IPS DF 19.7 (cell line): ENCODE data around the gene RAB3C.
"Not testable (repeated sequence)": the region's sequence is repeated elsewhere in the genome, so short reads cannot be mapped to it uniquely, and the experiment has no call there.

Experiments used
- DNase-seq: peaks from one replicate; pipeline ENCODE4 v3.0.0-alpha.2; 2013; ENCODE audit warnings: low read depth, low spot score

Gene RAB3C

DNA sequence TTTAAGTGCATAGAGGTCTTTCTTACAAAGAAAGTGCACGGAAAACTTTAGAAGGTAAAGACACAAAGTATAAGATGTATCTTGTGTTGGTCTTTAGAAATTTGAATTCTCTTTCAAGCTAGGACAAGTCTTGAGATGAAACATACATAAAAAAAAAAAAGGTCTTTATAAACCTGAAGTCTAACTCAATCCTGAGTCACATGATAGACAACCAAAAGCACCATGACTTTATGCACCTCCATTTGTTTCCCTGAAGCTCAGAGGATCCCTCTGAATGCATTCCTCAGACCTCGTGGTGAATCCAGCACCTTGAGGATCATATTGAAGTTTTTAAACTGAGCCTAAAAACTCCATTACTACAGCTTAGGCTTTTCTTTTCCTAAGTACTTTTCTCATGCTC is 91.8 kb downstream of the RAB3C start:
- DNase-seq: no peak

DNA sequence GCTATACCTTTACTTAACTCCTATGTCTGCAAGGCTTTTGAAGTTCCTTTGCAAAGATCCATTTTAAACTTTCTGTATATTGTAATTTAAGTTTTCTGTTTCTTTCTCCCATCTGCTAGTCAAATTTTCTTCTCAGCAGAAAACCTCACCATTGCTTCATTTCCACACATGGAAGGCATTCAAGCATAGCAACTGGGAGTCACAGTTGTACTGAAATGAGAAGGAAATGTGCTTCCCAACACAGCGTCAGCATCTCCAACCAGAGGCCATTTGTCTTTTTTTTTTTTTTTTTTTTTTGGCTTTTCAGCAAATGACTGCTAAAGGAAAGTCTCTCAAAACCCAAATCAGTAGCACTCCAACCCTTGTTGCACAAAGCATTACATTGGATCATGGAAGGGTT is 92.5 kb downstream of the RAB3C start:
- DNase-seq: no peak

DNA sequence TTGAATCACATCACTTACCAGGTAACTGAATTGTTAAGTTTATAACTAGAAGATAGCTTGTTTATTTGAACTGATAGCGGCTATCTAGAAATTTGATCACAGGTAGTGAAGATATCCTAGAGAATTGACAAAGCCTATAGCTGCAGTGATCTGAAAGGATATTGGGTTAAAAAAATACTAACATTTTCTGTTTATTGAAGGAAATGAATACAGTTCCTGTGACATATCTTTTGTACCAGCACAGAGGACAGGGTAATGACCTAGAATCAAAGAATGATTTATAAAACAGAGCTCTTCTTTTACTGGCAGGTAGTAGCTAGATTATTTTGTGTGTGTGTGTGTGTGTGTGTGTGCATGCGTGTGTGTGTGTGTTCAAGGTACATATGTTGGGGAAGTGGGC is 94.8 kb downstream of the RAB3C start:
- DNase-seq: no peak

DNA sequence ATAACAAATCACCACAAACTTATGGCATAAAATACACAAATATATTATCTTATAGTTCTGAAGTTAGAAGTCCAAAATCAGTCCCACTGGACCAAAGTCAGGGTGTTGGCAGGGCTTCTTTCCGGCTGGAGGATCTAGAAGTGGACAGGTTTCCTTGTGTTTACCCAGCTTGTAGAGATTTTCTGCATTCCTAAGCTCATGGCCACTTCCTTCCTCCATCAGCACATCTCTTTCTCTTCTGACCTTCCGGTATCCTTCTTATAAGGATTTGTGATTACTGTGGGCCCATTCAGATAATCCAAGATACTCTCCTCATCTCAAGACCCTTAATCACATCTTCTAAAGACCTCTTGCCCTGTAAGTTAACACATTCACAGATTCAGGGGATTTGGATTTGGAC is 97.6 kb downstream of the RAB3C start:
- DNase-seq: no peak

DNA sequence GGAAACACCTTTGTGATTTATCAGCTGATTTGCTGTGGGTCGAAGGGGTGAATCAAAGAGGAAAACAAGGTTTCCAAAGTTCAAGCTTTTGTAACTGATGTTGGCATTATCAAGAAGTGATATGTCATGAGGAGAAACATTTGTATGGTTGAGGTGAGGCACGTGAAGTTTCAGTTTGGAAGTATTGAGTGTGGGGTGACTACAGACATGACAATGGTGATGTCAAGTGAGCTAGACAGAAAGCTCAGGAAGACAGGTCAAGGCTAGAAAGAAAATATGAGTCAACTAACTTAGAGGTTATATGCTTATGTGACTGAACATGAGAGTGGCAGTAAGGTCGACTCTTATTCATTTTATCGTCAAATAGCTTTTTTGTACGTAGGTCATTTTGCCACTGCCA is 99.1 kb downstream of the RAB3C start:
- no peak for DNase-seq

DNA sequence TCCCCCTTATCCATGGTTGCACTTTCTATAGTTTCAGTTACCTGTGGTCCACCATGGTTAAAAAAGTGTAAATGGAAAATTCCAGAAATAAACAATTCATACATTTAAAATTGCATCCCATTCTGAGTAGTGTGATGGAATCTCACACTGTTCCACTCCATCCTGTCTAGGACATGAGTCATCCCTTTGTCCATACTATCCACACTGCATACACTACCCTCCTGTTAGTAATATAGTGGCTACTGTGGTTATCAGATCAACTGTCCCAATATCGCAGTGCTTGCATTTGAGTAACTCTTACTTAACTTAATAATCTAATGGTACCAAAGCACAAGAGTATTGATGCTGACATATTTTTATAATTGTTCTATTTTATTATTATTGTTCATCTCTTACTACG is 100.7 kb downstream of the RAB3C start:
- DNase-seq: no peak

DNA sequence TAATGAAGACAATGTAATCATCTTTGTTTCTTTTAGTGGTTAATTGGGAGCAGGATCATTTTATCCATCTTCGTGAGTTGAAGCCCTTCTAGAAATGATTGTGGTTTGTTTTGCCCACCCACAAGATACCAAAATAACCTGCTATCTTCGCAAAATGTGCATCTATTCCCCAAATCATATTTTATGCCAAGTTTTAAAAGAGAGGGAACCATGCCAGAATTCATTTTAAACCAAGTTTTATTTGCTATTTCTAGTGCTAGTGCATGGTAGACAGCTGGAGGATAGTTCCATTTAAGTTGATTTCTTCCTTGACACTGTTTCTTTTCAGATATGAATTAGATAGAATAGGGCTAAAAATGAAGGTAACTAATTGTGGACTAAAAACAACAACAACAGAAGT is 104.2 kb downstream of the RAB3C start:
- no peak for DNase-seq

DNA sequence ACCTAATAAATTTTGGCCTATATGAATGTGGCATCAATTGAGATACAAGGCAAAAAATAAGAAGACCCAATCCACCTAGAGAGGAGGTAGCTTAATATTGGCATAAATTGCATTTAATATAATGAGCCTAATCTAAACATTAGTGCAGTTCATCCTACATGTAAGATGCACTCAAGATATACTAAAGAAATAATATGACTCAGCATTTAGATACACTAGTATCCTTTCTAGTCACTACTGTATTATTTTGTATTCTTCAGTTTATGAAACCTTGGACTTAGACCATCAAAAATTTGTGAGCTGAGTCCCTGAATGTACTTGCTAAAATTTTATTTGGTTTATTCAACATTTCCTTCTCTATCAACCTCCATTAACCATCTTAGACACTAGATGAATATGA is 104.7 kb downstream of the RAB3C start:
- no peak for DNase-seq

DNA sequence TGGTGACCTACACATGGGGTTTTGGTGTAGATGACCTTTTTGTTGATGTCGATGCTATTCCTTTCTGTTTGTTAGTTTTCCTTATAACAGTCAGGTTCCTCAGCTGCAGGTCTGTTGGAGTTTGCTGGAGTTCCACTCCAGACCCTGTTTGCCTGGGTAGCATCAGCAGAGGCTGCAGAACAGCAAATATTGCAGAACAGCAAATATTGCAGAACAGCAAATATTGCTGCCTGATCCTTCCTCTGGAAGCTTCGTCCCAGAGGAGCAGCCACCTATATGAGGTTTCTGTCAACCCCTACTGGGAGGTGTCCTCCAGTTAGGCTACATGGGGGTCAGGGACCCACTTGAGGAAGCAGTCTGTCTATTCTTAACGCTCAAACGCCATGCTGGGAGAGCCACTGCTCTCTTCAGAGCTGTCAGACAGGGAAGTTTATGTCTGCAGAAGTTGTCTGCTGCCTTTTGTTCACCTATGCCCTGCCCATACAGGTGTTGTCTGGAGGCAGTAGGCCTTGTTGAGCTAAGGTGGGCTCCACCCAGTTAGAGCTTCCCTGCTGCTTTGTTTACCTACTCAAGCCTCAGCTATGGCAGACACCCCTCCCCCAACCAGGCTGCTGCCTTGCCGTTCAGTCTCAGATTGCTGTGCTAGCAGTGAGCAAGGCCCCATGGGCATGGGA is 116.3 kb downstream of the RAB3C start:
- DNase-seq: not testable (repeated sequence)

DNA sequence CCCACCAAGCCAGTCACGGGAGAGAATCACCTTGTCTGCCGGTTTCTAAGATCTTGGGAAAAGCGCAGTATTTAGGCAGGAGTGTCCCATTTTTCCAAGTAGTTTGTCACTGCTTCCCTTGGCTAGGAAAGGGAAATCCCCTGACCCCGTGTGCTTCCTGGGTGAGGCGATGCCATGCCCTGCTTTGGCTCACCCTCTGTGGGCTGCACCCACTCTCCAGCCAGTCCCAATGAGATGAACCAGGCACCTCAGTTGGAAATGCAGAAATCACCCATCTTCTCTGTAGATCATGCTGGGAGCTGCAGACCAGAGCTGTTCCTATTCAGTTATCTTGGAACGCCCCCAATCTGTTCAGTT is 116.9 kb downstream of the RAB3C start:
- no peak for DNase-seq

DNA sequence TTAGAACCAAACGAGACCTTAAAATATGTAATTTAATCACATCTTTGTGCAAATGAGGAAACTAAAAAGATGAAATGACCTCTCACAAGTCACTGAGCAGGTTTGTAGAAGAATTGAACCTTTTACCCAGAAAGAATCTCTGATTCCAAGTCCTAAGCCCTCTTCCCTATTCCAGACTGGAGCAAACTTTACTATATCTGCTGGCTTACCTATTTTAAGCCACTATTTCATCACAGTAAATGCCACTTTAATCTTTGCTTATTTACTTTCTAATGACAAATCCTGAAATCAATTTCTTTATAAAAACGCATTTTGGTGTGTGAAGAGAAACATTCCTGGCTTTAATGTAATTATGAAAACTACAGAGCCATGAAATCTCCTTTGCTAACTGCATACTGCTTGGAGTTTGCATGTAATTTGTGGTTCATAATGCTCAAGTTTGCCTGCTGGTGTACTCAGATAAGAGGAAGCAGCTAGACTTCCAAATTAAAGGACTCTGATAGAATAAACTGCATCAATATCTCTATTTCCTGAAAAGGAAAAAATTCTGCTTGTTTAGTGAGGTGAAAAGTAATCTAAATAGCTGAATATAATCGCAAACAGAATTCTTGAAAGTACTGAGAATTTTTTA is 121.2 kb downstream of the RAB3C start:
- DNase-seq: no peak

DNA sequence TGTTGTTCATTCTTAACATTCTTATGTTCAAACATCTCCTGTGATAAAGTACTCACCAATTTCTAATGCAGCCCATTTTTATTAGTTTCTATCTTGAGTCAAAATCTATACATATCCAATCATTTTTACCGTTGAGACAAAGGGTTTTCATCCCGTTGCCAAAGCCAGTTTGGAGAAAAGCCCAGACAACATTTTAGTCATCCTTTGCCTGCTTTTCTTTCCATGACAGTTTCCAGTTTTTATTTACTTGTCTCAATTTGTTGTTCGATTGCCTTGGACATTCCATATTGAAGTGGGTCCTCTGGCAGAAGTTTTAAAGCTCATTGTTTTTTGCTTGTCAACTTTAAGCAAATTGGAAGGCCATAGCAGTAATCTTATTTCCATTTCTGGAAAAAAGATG is 123.9 kb downstream of the RAB3C start:
- DNase-seq: no peak

DNA sequence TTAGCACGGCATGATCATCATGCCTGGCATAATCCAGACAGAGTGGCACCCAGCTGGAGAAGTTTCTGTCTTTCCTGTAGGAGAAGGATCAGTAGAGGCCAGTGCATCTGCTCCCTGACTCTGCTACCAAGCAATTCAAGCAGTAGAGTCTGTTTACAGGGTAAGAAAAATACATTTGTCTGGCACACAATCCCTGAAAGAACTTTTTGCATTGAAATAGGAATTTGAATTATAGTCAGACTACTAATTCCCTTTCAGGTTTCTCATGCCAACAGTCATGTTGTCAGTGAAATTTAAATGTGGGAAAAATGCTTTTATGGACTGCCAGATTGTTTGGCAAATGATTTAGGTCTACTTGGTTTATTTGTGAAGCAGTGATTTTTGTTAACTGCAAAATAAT is 125.6 kb downstream of the RAB3C start:
- DNase-seq: no peak

DNA sequence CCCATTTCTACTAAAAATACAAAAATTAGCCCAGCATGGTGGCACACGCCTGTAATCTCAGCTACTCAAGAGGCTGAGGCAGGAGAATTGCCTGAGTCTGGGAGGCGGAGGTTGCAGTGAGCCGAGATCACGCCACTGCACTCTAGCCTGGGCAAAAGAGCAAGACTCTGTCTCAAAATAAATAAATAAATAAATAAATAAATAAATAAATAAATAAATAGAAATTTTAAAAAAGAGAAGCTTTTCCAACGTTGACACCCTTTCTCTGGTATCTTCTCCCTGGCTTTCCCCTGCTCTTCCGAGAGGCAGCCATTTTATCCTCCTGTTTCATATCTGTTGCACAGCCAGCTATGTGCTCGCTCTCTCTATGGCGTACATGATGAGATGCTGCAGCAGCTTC is 127.5 kb downstream of the RAB3C start:
- DNase-seq: not testable (repeated sequence)

DNA sequence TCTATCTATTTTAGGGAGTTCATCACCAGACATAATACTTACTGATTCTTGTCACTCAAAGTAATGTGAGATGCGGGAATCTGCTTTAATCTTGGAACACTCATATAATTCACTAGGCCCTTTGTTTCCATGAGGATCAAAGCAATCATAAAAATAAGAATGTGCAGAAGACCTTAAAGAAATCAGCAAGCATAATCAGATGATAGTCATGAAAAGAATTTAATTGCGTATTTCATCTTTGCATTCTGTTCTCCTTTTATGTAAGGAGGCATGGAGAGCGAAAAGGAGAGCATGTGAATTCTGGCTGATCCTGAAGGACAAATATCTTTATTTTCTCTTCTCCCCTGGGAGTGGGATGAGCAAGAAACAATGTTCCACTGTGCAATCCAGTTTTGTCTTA is 128.0 kb downstream of the RAB3C start:
- DNase-seq: no peak

DNA sequence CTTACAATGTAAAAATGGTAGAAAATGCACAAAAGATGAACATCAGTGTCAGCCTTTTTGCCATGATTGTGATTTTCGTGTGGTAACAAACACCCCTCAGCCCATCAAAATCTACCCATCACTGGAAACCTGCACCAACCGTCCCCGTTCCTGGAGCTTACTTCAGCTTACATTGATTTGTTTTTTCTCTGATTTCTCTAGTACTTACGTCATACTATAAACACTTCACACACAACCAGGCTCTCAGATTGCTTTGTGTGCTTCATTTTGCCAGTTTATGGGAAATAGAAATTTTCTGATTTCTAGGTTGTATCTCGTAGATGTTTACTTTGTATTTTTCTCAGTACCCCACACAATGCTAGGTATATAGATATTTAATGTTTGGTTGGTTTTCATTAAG is 129.1 kb downstream of the RAB3C start:
- DNase-seq: no peak

DNA sequence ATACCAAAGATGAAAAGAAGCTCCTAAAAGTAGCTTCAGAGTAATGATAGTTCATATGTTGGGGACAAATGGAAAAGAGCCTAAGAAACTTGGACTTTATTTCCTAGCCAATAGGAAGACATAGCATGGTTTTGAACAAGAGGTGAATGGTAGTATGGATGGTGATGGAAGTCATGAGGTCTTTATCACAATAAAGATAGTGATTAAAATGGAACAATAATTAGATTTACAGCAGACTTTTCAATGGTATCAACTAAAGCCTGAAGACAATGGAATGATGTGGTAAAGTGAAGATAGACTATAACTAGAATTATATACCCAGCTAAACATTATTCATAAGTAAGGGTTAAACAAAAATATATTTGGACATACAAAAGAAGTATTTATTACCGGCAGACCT is 131.2 kb downstream of the RAB3C start:
- DNase-seq: no peak

DNA sequence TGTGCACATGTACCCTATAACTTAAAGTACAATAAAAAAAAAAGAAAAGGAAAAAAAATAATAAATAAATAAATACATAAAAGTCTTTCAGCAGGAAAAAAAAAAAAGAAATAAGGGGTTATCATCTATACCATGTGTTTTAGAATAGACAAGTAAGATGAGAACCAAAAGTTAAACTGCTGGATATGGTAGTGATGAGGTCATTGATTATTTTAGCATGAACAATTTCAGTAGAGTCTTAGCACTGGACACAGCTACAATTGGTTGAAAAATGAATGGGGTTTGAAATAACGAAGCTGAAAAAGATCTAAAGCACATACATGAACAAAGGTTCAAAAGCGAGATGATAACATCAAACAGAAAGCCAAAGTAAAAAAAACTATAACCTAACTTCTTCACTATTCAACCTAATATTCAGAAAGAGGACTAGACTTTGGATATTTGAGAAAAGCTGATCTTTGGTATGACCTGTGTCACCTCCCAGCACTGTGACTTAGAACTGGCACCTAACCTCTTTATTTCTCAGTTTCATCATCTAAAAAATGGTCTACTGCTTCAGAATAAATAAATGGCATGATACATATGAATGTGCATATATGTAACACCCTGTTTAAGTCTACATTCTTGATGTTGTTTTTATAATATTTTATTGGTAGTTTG is 133.3 kb downstream of the RAB3C start:
- DNase-seq: no peak

DNA sequence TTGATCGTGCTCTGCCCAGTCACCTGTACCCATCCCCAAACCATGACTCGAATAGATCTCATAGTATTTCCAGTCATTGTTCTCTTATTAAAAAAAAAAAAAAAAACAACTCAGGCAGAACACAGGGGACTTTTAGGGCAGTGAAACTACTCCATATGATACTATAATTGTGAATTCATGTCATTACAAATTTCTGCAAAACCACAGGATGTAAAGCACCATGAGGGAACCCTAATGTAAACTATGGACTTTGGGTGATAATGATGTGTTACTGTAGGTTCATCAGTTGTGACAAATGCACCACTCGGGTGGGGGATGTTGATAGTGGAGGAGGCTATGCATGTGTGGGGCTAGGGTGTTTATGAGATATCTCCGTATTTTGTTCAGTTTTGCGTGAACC is 133.8 kb downstream of the RAB3C start:
- DNase-seq: no peak

DNA sequence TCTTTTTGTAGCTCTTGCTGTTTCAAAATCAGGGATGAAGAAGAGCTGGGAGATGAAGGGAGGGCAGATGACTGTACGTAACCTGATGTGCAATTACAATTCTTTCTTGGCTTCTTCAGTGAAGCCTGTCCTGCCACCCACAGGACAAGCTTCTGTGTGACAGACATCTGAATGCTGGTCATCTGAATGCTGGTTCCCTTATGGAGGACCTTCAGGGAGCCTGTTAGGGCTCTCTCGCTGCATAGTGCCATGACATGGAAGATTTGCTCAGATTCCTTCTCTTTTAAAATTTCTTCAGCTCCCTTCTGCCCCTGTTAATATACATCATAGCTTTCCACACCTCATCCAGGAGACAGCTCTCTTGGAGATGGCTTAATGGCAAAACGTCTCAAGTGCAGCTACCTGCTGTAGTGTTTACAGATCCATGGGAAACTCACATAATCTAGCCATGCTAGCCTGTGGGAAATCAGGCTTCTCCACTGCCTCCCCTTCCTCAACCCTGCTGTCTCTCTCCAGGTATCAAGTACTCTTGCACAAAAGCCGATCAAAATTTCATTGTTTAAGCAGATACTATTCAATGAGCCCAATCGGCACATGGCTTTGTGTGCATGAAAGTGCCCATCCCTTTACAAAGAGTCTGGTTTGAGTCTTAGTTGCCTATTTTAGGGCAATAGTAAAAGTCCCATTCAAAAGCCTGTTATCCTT is 134.6 kb downstream of the RAB3C start:
- peak; percentile 67 for DNase-seq

DNA sequence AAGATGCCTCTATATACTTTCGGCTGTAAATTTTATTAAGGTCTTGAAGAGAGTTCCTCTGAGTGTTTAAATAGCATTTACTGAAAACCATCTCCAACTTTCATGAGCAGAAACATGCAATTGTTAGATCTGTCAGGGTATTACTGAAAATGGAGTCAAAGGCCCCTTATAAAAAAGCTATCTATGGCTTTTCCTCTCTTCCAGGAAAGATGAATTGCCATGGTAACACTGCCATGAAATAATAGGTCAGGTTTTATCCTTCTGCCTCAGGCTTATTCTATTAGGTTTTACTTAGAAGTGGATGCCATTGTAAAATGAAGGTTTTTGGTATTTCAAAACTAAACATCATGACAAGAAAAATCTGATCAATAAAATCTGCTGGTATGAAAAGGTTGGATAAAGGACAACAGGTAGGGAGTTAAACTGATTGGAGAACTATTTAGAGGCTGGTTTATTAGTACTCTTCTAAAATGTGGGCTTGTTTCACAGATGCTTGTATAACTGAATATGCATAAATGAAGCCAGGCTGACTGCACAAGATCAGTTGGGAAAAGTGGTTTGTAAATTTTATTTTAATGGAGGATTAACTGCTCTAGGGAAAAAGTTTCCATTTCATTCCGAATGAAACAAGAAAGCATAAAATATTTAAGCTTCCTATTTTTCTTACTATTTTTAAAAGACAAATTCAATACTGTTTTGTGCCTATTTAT is 135.5 kb downstream of the RAB3C start:
- DNase-seq: no peak

DNA sequence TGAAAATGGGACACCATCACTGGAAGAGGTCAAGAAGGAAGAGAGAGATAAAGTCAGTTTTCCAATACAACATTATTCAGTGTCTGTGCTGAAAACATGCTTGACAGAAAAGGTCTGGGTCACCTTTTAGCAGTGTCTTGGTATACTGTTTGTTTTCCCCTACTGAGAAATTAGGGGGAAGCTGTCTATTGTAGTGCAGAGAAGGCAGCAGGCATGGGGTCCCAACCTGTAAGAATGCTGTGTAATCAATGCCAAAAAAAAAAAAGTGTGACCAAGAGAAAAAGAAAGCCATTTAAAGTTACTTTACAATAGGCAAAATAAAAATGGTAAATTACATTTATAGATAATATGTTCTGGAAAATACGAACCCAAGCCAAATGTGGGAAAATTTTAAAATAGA is 139.3 kb downstream of the RAB3C start:
- no peak for DNase-seq
